GM21423 (cell line): ENCODE data around the gene ARHGAP26.

Experiments used
- ATAC-seq: cut with Tn5 transposase; IDR thresholded peaks from one replicate; pipeline ENCODE4 v1.9.1; 2021; ENCODE audit warnings: mild to moderate bottlenecking, moderate library complexity; ENCODE audit not compliant: unreplicated experiment

ARHGAP26 gene

DNA sequence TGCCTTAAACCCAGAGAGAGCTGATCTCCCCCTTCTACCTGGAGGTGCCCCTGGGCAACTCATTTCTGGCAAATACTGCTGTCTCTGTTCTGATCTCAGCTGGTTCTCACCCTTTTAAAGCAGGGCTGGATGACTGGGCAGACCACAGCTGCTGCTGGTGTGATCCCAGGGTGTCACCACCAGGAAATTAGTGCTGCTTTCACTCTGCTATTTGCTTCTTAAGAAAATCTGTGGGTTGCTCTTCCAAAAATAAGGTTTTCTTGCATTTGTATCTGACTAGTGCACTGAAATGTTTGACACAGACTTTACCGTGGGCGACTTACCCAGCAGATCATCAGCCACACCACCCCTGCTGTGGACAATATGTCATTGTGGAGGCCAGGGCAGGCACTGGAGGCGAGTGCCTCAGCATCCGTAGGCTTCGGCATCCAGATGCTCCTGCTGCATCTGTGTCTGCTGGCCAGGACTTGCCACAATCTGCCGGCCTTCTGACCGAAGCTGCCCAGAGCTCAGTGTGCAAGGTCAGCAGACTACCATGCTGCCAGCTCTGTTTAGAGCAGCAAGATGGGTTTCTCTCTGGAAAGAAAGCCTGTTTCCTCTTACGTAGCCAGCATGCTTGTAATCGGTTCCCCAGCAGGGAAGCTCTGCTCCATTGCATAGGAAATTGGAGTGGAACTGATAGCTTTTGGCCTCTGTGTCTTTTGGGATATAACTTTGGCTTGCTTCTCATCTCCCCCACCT, 13.6 kb downstream of the ARHGAP26 start:
- ATAC-seq, result peak; percentile 89

DNA sequence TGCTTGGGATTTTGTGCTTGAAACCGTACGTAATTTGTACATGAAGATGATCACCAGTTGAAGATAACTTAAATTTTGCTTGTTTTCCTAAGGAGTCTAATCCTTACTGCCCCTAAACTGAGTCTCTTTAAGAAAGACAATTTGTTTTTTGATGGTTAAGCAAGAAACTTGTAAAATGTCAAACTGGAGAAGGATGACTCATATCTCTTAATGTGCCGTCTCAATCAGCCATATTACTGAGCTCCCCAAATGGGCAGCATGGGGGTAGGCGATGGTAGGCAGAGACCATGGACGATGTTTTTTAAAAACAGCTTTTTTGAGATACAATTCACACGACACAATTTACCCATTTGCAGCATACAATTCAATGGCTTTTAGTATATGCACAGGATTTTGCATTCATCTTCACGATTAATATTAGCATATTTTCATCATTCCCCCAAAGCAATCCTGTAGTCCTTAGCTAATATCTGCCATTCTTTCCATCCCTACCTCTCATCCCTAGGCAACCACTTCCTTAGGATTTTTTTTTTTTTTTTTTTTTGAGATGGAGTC, 14.3 kb downstream of the ARHGAP26 start:
- ATAC-seq, result no peak

DNA sequence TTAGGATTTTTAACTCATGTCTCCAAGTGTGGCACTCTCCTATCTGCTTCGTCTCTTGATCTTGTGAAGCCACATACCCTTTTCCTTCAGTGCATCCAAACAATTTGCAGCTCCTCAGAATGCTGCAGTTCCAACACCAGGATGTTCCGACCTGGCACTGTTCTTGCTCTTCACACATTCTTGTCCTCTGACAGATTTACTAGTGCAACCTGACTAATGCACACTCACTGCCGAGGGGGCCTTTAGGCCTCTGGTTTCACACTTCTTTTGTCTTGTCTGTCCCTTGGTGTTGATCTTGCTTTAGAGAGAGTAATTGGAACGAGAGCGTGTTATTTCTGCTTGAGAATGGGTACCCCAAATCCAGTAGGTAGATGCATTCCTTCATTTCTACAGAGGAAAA, 15.0 kb downstream of the ARHGAP26 start:
- no peak for ATAC-seq

DNA sequence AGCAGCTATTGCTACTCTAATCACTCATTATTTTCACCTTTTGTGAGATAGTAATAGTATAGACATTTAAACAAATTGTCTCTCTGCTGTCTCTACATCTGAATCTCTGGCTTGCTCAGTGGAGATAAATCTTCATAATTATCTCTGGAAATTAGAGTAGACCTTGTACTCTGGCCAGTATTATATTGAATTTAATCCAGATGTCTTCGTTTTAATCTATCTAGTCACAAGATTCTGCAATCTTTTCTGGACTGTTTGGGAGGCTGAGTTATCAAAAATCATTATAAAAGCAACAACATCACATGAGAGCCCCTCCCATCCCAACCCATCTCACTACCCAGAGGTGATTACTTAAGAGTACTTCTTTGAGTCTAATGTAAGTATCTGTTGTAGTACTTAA, 19.0 kb downstream of the ARHGAP26 start:
- ATAC-seq, result no peak

DNA sequence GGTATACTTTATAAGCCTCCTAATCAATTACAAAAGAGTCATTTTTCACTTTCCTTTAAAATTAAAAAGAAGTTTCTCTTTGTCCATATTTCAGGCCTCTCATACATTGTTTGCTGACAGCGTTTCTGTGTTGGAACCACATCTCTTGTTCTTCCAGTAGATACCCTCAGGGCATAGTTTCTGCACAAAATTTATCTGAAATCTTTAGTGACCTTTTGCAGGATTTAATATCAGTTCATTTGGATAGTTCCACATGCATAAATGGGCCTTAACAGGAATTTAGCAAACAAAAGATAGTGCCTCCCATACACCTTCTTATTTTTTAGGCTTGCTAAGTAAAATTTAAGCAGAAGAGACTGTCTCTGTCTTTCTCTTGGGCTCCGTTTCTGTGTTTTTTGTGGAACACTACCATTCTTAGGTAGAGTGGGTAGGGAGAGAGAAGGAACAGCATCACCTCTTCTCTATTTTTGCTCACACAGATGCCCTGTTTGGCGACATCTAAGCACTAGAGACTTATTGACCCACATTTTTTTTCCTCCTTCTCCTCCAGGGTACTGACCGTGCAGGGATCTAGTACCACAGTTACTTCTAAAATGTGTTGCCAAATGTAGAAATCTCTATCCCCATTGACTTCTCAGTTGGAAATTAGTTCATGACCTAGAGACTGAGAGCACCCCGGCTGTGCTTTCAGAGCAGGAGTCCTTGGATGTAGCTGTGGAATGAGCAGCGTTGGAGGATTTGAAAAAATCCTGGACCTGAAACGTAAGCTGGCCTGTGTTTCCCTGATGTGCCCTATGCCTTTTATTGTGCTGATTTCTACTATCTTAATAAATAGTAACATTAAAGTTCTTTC, 22.1 kb downstream of the ARHGAP26 start:
- no peak for ATAC-seq

DNA sequence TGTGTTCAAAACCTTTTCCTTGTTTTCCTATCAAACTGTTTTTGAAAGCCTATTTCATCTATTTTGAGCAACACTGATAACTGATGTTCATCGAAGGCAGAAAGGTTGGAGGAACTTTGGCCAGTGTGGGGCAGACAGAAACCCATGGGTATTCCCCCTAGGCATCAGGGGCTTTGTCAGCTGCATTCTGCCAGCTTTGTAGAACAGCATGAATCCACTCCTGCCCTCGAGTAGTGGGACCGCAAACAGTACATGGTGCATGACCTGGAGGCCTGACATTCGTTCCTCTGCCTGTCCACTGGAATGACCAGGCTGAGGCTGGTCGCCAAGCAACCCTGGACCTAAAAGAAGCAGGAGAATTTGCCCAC, 22.7 kb downstream of the ARHGAP26 start:
- ATAC-seq, result no peak

DNA sequence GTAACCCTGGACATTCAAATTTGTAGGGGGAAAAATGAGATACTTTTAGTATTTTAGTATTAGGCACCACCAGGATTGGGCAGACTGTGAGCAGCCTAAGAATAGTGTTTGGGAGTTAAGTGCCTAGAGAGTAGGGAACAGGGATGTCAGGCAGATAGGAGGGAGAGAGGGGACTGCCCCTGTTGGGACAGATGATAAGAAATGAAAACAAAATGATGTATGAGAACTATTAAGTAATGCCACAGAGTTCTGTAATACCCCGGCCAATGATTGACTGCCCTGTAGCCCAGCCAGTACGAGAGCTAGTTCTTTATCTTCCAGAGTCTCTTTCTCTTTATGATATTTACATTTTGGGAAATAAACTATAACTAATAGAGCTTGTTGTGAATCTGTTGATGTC, 24.4 kb downstream of the ARHGAP26 start:
- ATAC-seq, result no peak

DNA sequence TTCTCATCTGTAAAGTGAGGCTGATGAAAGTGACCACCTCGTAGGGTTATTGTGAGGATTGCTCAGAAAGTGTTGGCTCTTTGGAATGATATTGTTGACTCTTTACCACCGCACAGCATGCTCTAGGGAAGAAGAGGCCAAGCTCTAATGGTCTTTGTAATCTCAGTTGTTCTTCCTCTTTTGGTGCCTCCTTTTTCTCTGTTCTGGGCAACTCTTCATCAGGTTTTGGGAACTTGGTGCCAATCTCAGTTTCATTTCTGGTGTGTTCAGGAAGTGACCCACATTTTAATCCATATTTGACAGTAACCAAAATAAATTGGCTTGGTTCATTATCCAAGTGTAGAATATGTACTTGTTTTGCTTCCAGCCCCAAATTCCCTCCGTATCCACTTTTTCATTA, 25.1 kb downstream of the ARHGAP26 start:
- no peak for ATAC-seq

DNA sequence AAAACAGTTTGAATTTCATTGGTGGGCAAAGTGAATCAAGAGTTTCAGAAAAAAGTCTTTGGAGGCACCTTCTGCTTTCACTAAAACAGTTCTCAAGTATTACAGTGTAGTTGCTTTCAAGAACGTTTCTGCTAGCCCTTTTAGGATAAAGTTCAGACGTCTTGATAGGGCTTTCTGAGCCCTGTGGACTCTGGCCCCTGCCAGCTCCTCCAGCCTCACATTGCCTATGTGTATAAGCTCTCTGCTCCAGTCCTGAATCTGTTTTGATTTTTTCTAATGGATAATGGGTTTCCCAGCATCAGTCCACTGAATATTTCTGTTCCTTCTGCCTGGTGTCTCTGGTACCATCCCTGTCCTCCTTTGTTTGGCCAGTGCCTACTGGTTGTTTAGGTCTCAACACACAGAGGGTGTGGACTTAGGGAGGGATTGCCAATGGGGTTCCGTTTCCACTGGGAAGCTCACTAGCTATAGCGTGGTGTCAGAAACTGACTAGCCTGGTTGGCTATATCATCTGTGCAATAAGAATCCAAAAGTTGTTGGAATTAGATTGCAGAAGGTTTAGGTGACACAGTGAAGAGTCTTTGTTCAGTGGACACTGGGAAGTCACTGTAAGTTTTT, 26.4 kb downstream of the ARHGAP26 start:
- ATAC-seq, result no peak

DNA sequence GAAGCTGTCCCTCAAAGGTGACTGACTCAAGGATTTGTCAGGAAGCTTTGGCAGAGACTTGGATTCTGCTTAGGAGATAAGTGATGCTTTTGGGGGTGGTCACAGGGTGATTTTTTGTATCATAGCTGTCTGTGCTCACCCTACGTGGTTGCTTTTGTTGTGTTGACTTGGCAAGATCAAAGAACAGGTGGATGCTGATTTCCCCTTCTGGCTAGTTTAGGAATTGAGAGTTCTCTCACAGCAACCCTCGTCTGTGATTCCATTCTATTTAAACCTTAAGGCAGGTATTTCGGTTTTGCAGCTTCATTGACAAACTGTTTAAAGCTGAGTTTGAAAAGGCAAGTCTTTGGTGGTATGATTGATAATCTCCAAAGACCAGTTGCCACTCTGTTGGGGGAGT, 27.2 kb downstream of the ARHGAP26 start:
- ATAC-seq, result no peak

DNA sequence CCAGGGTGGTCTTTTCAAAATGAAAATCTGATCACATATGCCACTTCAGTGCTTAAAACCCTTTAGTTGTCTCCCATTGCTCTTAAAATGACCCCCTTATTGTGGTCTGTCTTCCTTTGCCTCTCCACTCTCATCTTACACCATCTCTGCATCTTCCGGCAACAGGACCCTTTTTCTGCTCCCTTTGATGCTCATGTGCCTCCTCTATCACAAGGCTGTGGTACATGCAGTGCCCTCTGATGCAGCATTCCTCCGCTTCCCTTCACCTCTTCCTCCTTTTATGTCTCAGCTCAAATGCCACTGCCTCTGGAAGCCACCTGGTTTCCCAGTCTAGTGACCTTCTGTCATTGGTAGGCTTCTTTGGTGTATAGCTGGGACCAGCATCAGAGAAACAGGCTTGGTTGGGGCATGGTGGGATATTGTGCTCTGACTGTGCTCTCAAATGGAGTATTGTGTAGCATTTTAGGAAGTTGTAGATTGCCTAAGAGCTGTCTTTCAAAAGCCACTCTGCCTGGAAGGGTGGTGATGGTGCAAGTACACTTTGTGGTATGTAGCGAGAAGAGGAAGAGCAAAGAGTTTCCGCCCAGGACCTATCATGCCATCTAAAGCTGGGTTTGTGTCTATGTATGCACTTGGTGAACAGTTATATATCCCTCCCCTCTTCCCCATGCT, 28.1 kb downstream of the ARHGAP26 start:
- peak; percentile 43 for ATAC-seq

DNA sequence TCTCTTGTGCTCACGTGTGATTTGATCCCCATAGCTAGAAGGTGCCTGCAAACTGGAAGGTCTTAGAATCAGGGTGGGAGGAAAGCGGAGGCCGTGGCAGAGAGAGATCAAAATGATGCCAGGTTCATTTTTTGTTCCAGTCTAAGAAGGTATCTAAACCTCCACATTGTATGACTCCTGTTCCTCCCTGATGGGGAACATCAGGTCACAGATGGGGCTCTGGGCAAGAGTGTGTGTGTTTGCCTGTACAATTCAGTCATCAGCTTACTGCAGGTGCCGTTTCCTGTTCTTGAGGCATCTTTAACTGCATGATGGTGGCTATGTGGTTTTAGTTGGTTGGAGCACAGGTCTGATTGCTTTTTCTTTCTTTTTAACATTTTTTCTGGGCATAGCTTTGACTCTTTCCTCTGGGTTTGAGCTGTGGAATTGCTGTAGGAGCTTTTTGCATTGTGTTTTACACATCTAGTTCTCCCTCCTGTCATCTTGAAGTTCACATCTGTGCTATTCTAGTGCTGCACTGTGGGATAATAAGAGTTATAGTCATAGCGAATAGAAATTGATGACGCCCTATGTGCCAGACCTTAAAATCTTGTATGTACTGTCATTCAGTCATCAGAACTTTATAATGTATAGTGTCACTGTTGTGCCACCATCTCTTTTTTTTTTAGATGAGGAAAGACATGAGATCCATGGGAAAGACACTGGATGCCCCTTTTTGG, 30.8 kb downstream of the ARHGAP26 start:
- ATAC-seq, result peak; percentile 86

DNA sequence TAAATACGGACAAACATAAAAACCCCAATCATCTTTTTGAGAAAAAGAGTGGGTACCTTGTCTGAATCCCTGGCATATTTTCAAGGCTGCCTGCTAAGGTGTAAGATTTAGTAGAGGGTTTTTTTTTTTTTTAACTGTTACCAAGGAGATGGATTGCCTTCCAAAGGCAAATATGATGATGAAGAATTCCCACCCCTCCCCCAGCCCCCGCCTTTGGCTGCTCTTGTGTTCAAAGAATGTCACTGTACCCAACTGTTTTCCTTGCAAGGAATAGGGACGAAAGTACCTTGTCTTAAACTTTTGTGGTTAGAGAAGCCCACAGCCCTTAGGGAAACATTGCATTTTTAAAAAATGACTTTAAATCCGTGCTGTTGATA, 31.3 kb downstream of the ARHGAP26 start:
- no peak for ATAC-seq

DNA sequence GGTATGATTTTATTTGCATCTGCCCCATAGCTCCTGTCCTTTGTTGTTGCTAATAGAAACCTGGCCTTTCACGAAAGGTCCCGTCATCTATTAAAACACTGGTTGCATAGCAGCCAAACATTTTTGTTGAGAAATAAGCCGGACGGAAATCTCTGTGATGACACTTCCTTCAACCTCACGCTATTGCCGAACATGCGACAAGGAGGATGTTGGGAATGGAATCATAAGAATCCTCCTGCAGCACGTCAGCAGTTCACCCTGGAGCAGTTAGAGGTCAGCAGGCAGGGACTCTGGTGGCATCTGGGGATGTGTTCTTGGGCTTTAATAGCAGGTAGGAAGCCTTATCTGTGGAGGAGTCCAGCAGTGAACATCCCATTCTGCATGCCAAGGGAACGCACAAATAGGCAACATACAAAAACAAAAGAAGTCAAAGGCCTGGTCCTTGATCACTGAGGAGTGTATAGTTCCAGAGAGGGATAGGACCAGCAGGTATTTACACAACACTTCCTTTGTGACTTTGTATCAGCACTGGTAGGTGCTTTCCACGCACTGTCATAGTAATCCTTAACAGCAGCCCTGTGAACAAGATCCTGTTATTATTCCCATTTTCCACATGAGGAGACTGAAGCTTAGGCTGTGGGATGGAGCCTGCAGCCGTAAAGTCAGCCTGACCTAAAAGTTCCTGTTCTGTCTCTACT, 33.4 kb downstream of the ARHGAP26 start:
- ATAC-seq, result no peak

DNA sequence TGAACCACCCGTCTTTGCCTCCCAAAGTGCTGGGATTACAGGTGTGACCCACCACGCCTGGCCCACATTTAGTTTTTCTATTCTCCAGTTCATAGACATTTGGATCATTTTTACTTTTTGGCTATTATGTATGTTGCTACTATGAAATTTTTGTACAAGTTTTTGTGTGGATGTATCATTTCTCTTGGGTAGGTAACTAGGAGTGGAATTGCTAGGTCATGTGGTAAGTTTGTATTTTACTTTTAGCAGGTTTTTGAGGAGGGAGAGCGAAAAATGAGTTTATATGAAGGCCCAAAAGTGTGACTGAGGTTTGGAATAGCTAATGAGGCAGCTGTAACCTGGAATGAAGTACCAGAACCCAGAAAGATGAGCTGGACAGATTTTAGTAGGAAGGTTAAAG, 35.2 kb downstream of the ARHGAP26 start:
- no peak for ATAC-seq

DNA sequence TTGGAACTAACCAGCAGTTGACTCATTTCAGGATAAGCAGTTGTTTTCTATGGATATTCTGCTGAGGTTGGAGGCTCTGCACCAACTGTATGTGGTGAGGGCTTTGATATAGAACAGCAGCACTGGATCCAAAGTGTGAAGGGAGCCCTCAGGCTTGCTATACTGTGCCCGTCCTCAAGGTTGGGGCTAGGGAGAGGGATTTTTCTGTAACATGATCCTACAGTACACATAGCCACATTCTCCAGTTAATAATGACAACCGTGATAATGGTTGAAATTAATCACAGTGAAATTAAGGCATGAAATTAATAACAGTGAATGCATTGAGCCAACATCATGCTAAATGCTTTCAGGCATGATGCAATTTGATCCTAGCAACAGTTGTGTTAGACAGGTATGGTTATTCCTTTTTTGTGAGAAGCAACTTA, 36.7 kb downstream of the ARHGAP26 start:
- ATAC-seq, result no peak

DNA sequence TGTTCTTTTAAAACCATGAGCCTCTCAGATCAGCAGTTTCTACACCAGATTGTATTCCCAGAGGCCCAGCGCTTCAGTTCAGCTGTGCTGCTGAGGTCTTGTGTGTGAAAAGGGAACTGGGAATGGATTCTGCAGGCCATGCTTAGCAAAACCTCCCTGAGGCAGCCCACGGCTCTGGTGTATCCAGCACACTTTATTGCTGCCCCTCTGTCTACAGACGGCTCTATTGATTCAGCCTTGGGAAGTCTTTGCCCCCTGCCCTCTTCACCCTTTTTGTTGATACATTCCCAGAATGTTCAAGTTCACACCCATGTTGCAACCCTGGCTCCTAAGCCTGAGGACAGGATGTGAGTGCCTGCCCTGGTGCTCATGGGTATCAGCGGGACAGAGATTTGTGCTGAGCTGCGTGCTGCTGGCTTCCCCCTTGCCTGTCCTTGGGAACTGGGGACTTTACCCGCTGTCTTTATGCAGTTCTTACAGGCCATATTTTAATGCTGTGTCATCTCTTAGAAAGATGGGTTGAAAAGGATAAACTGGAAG, 37.3 kb downstream of the ARHGAP26 start:
- peak; percentile 64 for ATAC-seq

DNA sequence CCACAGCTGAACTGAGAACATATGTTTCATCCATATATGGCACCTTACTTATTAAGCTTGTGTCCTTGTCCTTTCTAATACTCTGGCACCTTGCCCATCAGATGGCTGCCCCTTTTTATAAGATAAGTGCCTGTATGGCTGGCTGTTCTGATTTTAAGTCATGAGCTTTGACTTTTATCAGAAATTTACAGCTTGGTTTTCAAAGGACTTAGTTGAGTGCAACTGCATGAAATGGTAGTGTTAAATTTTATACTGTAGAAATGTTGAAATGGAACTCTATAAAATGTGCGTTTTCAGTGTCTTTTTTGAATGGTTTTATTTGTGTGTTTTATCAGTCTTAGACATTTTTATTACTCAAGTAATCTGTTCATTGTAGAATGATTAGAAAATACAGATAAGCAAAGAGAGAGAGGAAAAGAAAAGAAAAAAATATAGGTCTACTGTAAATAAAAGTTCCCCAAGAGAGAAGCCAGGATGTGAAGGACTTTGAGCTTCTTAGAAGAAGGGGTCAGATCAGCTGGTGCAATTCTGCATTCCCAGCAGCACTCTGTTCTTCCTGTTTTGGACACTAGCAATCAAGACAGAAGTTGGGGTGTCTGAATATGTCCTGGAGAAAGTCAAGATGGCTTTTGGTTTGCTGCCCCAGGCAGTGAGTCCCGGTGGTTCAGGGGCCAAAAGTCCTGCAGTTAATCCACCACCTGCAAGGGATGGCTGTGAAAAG, 38.9 kb downstream of the ARHGAP26 start:
- no peak for ATAC-seq

DNA sequence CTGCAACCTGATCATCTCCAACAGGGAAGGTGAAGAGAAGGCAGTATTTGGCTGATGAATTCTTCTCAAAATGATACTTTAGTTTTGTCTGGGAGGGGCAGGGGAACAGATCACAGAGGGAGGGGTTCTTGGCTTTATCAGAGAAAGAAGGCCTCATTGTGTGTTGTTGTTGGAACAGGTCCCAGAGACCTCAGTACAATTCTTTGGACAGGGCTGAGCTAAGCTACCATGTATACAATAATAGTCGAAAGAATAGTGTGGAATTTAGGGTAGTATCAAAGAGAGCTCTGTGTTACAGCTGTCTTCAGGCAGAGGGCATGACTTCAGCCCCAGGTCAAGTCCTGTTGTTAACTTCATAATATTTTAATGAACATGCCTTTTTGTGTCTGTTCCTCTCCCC, 39.9 kb downstream of the ARHGAP26 start:
- no peak for ATAC-seq
